HG03432 (cell line): Measurements from ENCODE around the gene AKAP10.
A peak's percentile ranks its signal among the peaks of the same experiment; 100 is the strongest.
"Not testable (repeated sequence)": the region's sequence is repeated elsewhere in the genome, so short reads cannot be mapped to it uniquely, and the experiment has no call there.

Experiments used
- ATAC-seq: cut with Tn5 transposase; IDR thresholded peaks from one replicate; pipeline ENCODE4 v1.9.1; 2021; ENCODE audit warnings: mild to moderate bottlenecking, moderate library complexity; ENCODE audit not compliant: unreplicated experiment

AKAP10 gene

GRCh38 chr17:19979917-19980770, 2.5 kb upstream of the AKAP10 start:
- ATAC-seq = no peak

- no peak for ATAC-seq
These were observed 1.2 kb upstream of the AKAP10 start for GRCh38 chr17:19978805-19979211.

- ATAC-seq = peak; percentile 33
These were observed 678 bp upstream of the AKAP10 start for GRCh38 chr17:19978209-19978802.

- ATAC-seq = no peak
These were observed 2.0 kb downstream of the AKAP10 start for GRCh38 chr17:19975601-19976000.

- ATAC-seq = no peak
These were observed 4.5 kb downstream of the AKAP10 start for GRCh38 chr17:19973156-19973555.

GRCh38 chr17:19962954-19963353, 14.7 kb downstream of the AKAP10 start:
- ATAC-seq = not testable (repeated sequence)

- no peak for ATAC-seq
These were observed 19.6 kb downstream of the AKAP10 start for GRCh38 chr17:19958023-19958422.

GRCh38 chr17:19955099-19955498, 22.5 kb downstream of the AKAP10 start:
- no peak for ATAC-seq

GRCh38 chr17:19951411-19951810, 26.2 kb downstream of the AKAP10 start:
- not testable (repeated sequence) for ATAC-seq

GRCh38 chr17:19950624-19951195, 26.9 kb downstream of the AKAP10 start:
- ATAC-seq = not testable (repeated sequence)

GRCh38 chr17:19948116-19948943, 29.3 kb downstream of the AKAP10 start:
- no peak for ATAC-seq

GRCh38 chr17:19946921-19947320, 30.7 kb downstream of the AKAP10 start:
- no peak for ATAC-seq

GRCh38 chr17:19945009-19945626, 32.5 kb downstream of the AKAP10 start:
- ATAC-seq = no peak

GRCh38 chr17:19943599-19943998, 34.0 kb downstream of the AKAP10 start:
- no peak for ATAC-seq

GRCh38 chr17:19943026-19943425, 34.6 kb downstream of the AKAP10 start:
- ATAC-seq = no peak

GRCh38 chr17:19940722-19941464, 36.7 kb downstream of the AKAP10 start:
- no peak for ATAC-seq

GRCh38 chr17:19939993-19940721, 37.5 kb downstream of the AKAP10 start:
- ATAC-seq = no peak

GRCh38 chr17:19938736-19939135, 38.9 kb downstream of the AKAP10 start:
- ATAC-seq = no peak

GRCh38 chr17:19937522-19937921, 40.1 kb downstream of the AKAP10 start:
- ATAC-seq = no peak
